H1 (cell line): ENCODE measurements around the gene RNASEH2A. TPM values are rescaled to one million over a fixed set of nuclear protein-coding genes. Genes with fewer than 3 reads are reported as not detected.
A peak's percentile ranks its signal among the peaks of the same experiment; 100 is the strongest.

Source experiments
- CTCF ChIA-PET: fragments of 300-600 bp; sonication (Branson Sonifier 250); formaldehyde crosslinking; loops from one replicate; lab custom pipeline; 2021; ENCODE audit not compliant: partially characterized antibody; lab: Charles Lee
- POLR2A ChIA-PET: fragments of 300-600 bp; sonication (Branson Sonifier 250); formaldehyde crosslinking; loops from one replicate; lab custom pipeline; 2021; ENCODE audit warnings: inconsistent platforms; ENCODE audit not compliant: partially characterized antibody; lab: Charles Lee
- DNase-seq, 2 experiments: peaks; one replicate each; pipeline versions ENCODE4 v3.0.0 to v3.0.0-alpha.2; 2010 to 2022; ENCODE audit warnings: low spot score in 2 of 2, low read depth in 1 of 2, mixed read lengths in 1 of 2
- FAIRE-seq: peaks from 2 replicates; lab custom pipeline; 2011; peaks lifted over from hg19 to GRCh38; lab: Jason Lieb, UNC
- H2AFZ ChIP-seq: 2 replicates; pipeline ENCODE4 v1.8.1; 2012; ENCODE audit warnings: low read length, inconsistent platforms
- H2AK5ac ChIP-seq: 2 replicates; pipeline ENCODE4 v1.6.1; 2013; ENCODE audit warnings: low read depth, low read length
- H2BK120ac ChIP-seq: replicated peaks from 2 replicates; pipeline ENCODE3; 2013; ENCODE audit warnings: low read depth, low read length, inconsistent platforms
- H2BK12ac ChIP-seq: 2 replicates; pipeline ENCODE4 v1.6.1; 2013; ENCODE audit warnings: low read depth, low read length
- H2BK15ac ChIP-seq: 2 replicates; pipeline ENCODE4 v1.6.1; 2013; ENCODE audit warnings: low read length
- H2BK20ac ChIP-seq: 2 replicates; pipeline ENCODE4 v1.6.1; 2013; ENCODE audit warnings: low read length
- H2BK5ac ChIP-seq: 2 replicates; pipeline ENCODE4 v1.6.1; 2013; ENCODE audit warnings: low read depth, low read length
- H3K14ac ChIP-seq: 2 replicates; pipeline ENCODE4 v1.6.1; 2013; ENCODE audit warnings: inconsistent platforms; ENCODE audit not compliant: insufficient read length
- H3K18ac ChIP-seq: 2 replicates; pipeline ENCODE4 v1.6.1; 2013; ENCODE audit warnings: low read length; ENCODE audit errors: extremely low read depth
- H3K23ac ChIP-seq: 2 replicates; pipeline ENCODE4 v1.6.1; 2013; ENCODE audit warnings: inconsistent platforms; ENCODE audit not compliant: insufficient read length
- H3K23me2 ChIP-seq: 2 replicates; pipeline ENCODE4 v1.6.1; 2013; ENCODE audit warnings: low read depth, low read length
- H3K27ac ChIP-seq: 2 replicates; pipeline ENCODE4 v1.6.1; 2011; ENCODE audit warnings: low read depth, low read length, inconsistent platforms
- H3K27me3 ChIP-seq, 4 experiments: replicated peaks in 1 of 4; 1 replicate in 1 of 4; 2 replicates in 3 of 4; pipeline versions ENCODE4 v1.6.1 to v1.8.1; 2011 to 2013; ENCODE audit warnings: low read length in 3 of 4, mild to moderate bottlenecking in 3 of 4, inconsistent platforms in 2 of 4, mixed read lengths in 2 of 4, moderate library complexity in 1 of 4; ENCODE audit not compliant: control insufficient read depth in 3 of 4, insufficient read depth in 3 of 4; ENCODE audit errors: extremely low read depth in 1 of 4
- H3K36me3 ChIP-seq, 4 experiments: 2 replicates each; pipeline versions ENCODE4 v1.6.1 to v1.8.1; 2011 to 2013; ENCODE audit warnings: mild to moderate bottlenecking in 4 of 4, low read length in 3 of 4, moderate library complexity in 2 of 4, control low read depth in 1 of 4, inconsistent platforms in 1 of 4; ENCODE audit not compliant: insufficient read depth in 4 of 4, control insufficient read depth in 2 of 4
- H3K4ac ChIP-seq: replicated peaks from 2 replicates; pipeline ENCODE3; 2013; ENCODE audit warnings: low read length, low read depth, mixed read lengths, inconsistent platforms; ENCODE audit not compliant: insufficient read length
- H3K4me1 ChIP-seq, 4 experiments: replicated peaks in 1 of 4; 1 replicate in 1 of 4; 2 replicates in 3 of 4; pipeline versions ENCODE4 v1.6.1 to v1.8.1; 2011 to 2013; ENCODE audit warnings: low read length in 3 of 4, inconsistent platforms in 2 of 4, mixed read lengths in 1 of 4; ENCODE audit not compliant: insufficient read depth in 4 of 4, control insufficient read depth in 3 of 4
- H3K4me2 ChIP-seq, 2 experiments: 2 replicates each; pipeline versions ENCODE4 v1.6.1 to v1.8.1; 2011 to 2013; ENCODE audit warnings: low read depth in 2 of 2, low read length in 2 of 2, control low read depth in 1 of 2, inconsistent platforms in 1 of 2, mild to moderate bottlenecking in 1 of 2; ENCODE audit not compliant: insufficient read depth in 1 of 2
- H3K4me3 ChIP-seq, 4 experiments: fragments of 200-600, 300-600 bp in 1 of 4; sonication (generic), shearing (Covaris generic), sonication (Bioruptor Twin) in 1 of 4; 2 replicates each; pipeline versions ENCODE4 v1.5.1 to v1.8.1; 2011 to 2016; ENCODE audit warnings: low read length in 4 of 4, low read depth in 3 of 4, control low read depth in 2 of 4, inconsistent platforms in 2 of 4, mild to moderate bottlenecking in 2 of 4, mixed read lengths in 1 of 4, moderate library complexity in 1 of 4; ENCODE audit not compliant: insufficient read depth in 2 of 4; ENCODE audit errors: extremely low read depth in 1 of 4
- H3K56ac ChIP-seq: replicated peaks from 2 replicates; pipeline ENCODE3; 2013; ENCODE audit warnings: low read depth, mild to moderate bottlenecking, mixed read lengths, low read length, inconsistent platforms; ENCODE audit not compliant: insufficient read length
- H3K79me1 ChIP-seq: 2 replicates; pipeline ENCODE4 v1.6.1; 2013; ENCODE audit warnings: low read depth, low read length, control low read depth
- H3K79me2 ChIP-seq, 2 experiments: 2 replicates each; pipeline versions ENCODE4 v1.6.1 to v1.8.1; 2012 to 2013; ENCODE audit warnings: low read length in 2 of 2, mild to moderate bottlenecking in 2 of 2, inconsistent platforms in 1 of 2; ENCODE audit not compliant: insufficient read depth in 2 of 2, control insufficient read depth in 1 of 2
- H3K9ac ChIP-seq, 4 experiments: replicated peaks in 1 of 4; 1 replicate in 1 of 4; 2 replicates in 3 of 4; pipeline versions ENCODE4 v1.6.1 to v1.8.1; 2011 to 2013; ENCODE audit warnings: low read depth in 3 of 4, low read length in 3 of 4, control low read depth in 2 of 4, mild to moderate bottlenecking in 2 of 4, moderate library complexity in 2 of 4, inconsistent platforms in 1 of 4; ENCODE audit errors: extremely low read depth in 1 of 4
- H3K9me3 ChIP-seq, 2 experiments: 2 replicates each; pipeline versions ENCODE4 v1.6.1 to v1.8.1; 2012 to 2013; ENCODE audit warnings: mild to moderate bottlenecking in 2 of 2, moderate library complexity in 2 of 2, control low read depth in 1 of 2, inconsistent platforms in 1 of 2, low read depth in 1 of 2, low read length in 1 of 2, mixed read lengths in 1 of 2; ENCODE audit not compliant: insufficient read depth in 2 of 2
- H4K20me1 ChIP-seq, 2 experiments: replicated peaks in 1 of 2; 2 replicates each; pipeline versions ENCODE3 to v1.8.1; 2011 to 2013; ENCODE audit warnings: inconsistent platforms in 2 of 2, low read length in 2 of 2, mild to moderate bottlenecking in 1 of 2; ENCODE audit not compliant: insufficient read depth in 2 of 2, control insufficient read depth in 1 of 2
- H4K5ac ChIP-seq: 2 replicates; pipeline ENCODE4 v1.6.1; 2013; ENCODE audit warnings: low read length, low read depth, mixed read lengths, inconsistent platforms; ENCODE audit not compliant: insufficient read length
- H4K8ac ChIP-seq: 2 replicates; pipeline ENCODE4 v1.8.0; 2013; ENCODE audit warnings: mild to moderate bottlenecking, moderate library complexity, low read length, inconsistent platforms; ENCODE audit not compliant: insufficient read depth; ENCODE audit errors: extremely low read depth
- H4K91ac ChIP-seq: replicated peaks from 2 replicates; pipeline ENCODE3; 2013; ENCODE audit warnings: low read length, mixed read lengths, inconsistent platforms; ENCODE audit not compliant: insufficient read length
- ASH2L ChIP-seq: fragments of 200-600, 300-600 bp; sonication (generic); IDR thresholded peaks from one replicate; pipeline ENCODE4 v1.7.1; 2017; ENCODE audit warnings: low read length
- FOSL1 ChIP-seq: IDR thresholded peaks from 2 replicates; pipeline ENCODE4 v1.6.1; 2011; ENCODE audit warnings: mild to moderate bottlenecking, low read depth, low read length, moderate library complexity; ENCODE audit not compliant: insufficient read depth
- HDAC6 ChIP-seq: IDR thresholded peaks from one replicate; pipeline ENCODE4 v1.7.1; 2012; ENCODE audit warnings: low read depth, mild to moderate bottlenecking, inconsistent platforms, low read length, moderate library complexity
- WGBS, 2 experiments: shearing (Covaris generic) in 1 of 2; methylation state at CpG; one replicate each; pipeline versions ENCODE4 v1.1.6 to v1.1.7; 2013 to 2015; ENCODE audit warnings: low lambda C conversion rate in 2 of 2, mixed read lengths in 2 of 2, inconsistent platforms in 1 of 2, low coverage in 1 of 2, missing lambda C conversion rate in 1 of 2; ENCODE audit not compliant: insufficient replicate concordance in 2 of 2, insufficient coverage in 1 of 2, insufficient read length in 1 of 2; ENCODE audit errors: extremely low coverage in 1 of 2, missing lambda C conversion rate in 1 of 2; 5-methylcytosine and 5-hydroxymethylcytosine counted together
- polyA plus RNA-seq, 7 experiments: library from polyadenylated mRNA; depleted of rRNA in 3 of 7; stranded (reverse) in 5 of 7; unstranded in 2 of 7; fragments of >200 nt in 5 of 7; fragments of 200-250 nt in 2 of 7; gene quantifications; 1 replicate in 5 of 7; 2 replicates in 1 of 7; 4 replicates in 1 of 7; pipeline versions ENCODE4 v1.2.1 to v1.2.3, GENCODE V29; 2011 to 2013; ENCODE audit warnings: missing spikeins in 2 of 7, mixed read lengths in 2 of 7
- total RNA-seq: library from RNA; stranded (reverse); fragmentation: NEBNext Ultra II Directional; extraction: Animal tissue kit (Norgen Biotek cat#: 25700); gene quantifications from 2 replicates; pipeline ENCODE4 v1.2.1, GENCODE V29; 2021

The RNASEH2A gene
- total and polyA plus RNA-seq, 2 of the 8 experiments (the other 6 are each of a cell fraction or from before 2014, with no cell fraction given) = 67.5 to 120 TPM

- H4K20me1 ChIP-seq = peaks cover 0 to 2% of the 10 kb centered on the region in 2 experiments
- H4K8ac ChIP-seq = 0 out of 2 replicates have a peak overlapping the region, but pooled peaks have one; percentile 71
- peak overlapping the region in 1 of 4 experiments; percentile 25; a peak in 1 of 7 replicates for H3K9ac ChIP-seq
- no peaks in the 10 kb centered on the region for H3K9me3 ChIP-seq
- peak overlapping the region; percentile 26; the same call in 1 of the 2 replicates for H3K27ac ChIP-seq
- H3K23ac ChIP-seq = no peak overlapping the region
- H3K79me2 ChIP-seq = no peaks in the 10 kb centered on the region
- H2BK12ac ChIP-seq = no peak overlapping the region
- H3K4ac ChIP-seq = no peak overlapping the region
- H2BK15ac ChIP-seq = no peak overlapping the region; the same call in 1 of the 2 replicates
- H2AFZ ChIP-seq = peak overlapping the region; percentile 83; the same call in 1 of the 2 replicates
- peaks cover 2% of the 10 kb centered on the region; the same call in 1 of the 2 replicates for H3K23me2 ChIP-seq
- H2BK5ac ChIP-seq = peak overlapping the region; percentile 88
- CTCF ChIA-PET = interaction anchor here (0.6 to 7.6 kb wide), 23 partner anchors 9 to 601 kb away, joined by 3 to 89 read pairs (median 4); partner anchors contain the start of genes PRDX2, RAD23A, RNASEH2A and RTBDN
- no peaks in the 10 kb centered on the region for H3K27me3 ChIP-seq
- H3K18ac ChIP-seq = peak overlapping the region; percentile 60
- H4K5ac ChIP-seq = peak overlapping the region; percentile 35
- no peak overlapping the region for H2BK20ac ChIP-seq
- H3K14ac ChIP-seq = no peak overlapping the region
- H4K91ac ChIP-seq = peak overlapping the region; percentile 22
- no peak overlapping the region for H2BK120ac ChIP-seq
- FAIRE-seq (peak; percentile 62), DNase-seq (peak in 1 of 2 experiments; percentile 98)
- POLR2A ChIA-PET = interaction anchor here (0.6 to 3.8 kb wide), 19 partner anchors 9 to 327 kb away, joined by 3 to 14 read pairs (median 4); partner anchors contain the start of genes DHPS, JUNB, MAN2B1 and RNASEH2A
- no peak overlapping the region for H3K56ac ChIP-seq
- peak overlapping the region; percentile 42 to 64 (median 55) for H3K4me3 ChIP-seq
- H3K79me1 ChIP-seq = no peaks in the 10 kb centered on the region
- H3K4me1 ChIP-seq = peaks cover 0 to 8% (median 4%) of the 10 kb centered on the region in 4 experiments; a peak in 4 of 7 replicates
- H3K4me2 ChIP-seq = peak overlapping the region; percentile 38 to 64
- H3K36me3 ChIP-seq = no peaks in the 10 kb centered on the region
- 13% methylated on average over 29 of the region's 46 CpGs; no CpG with 5 or more reads in 1 of the 2 experiments for WGBS, 2 experiments
- H2AK5ac ChIP-seq = no peak overlapping the region; the same call in 1 of the 2 replicates
- peak; percentile 75 for TF ChIP-seq ASH2L
- no peak for TF ChIP-seq HDAC6
- no peak for TF ChIP-seq FOSL1
Observed at GRCh38 chr19:12825254-12826131, 19.1 kb downstream of the RNASEH2A start.
